ENCODE results near the gene ACYP2.

Gene ACYP2

DNA sequence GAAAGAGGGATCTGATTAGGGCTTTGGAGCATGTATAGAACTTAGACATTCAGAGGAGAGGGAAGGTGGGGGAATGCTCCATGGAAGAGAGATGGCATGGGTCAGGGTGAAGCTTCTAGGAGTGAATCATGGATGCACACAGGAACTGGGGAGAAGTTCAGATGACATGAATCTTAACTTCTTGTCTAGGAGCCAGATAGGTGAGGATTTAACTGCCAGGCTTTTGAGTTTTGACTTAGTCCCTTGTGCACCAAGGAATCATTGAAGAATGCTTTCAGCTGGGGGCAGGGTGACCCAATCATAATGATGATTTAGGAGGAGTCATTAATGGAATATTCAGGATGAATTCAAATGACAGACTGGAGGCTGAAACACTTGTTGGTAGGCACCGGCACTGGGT is 48.7 kb downstream of the ACYP2 start:
- no peak for DNase-seq

- DNase-seq = no peak
Measured at GRCh38 chr2:54166121-54166773, 50.8 kb downstream of the ACYP2 start.

DNA sequence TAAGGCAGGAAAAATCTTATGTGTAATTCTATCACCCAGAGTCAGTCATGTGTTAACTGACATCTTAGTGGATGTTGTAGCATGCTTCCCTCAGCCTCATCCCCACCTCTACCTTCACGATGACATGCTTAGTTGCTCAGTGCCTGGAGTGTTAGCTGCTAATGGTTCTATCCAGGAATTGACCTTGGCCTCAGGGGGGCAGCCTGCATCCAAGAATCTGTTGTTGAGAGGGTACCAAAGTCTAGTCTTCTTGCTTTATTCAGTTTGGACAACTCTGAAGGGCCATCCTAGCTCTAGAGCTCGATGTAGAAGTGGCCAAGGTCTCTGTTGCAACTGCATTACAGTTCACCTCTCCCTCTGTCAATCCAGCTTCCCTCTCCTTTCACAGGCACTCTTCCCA is 61.2 kb downstream of the ACYP2 start:
- no peak for DNase-seq

DNA sequence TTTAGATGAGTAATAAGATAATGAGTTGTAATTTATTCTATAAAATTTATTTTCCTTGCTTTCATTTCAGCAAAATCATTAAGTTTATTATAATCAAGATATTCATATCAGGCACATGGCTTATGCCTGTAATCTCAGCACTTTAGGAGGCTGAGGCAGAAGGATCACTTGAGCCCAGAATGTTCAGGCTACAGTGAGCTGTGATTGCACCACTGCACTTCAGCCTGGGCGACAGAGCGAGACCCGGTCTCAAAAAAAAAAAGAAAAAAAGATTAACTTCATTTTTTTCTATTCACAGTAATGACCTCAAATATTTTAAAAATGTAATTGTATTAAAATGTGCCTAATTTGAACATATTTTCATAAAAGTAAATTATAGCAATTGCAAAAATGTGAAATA is 67.9 kb downstream of the ACYP2 start:
- DNase-seq = no peak

- no peak for DNase-seq
Measured at GRCh38 chr2:54183972-54184371, 68.6 kb downstream of the ACYP2 start.

GRCh38 chr2:54185105-54185504 is 69.7 kb downstream of the ACYP2 start:
- no peak for DNase-seq

DNA sequence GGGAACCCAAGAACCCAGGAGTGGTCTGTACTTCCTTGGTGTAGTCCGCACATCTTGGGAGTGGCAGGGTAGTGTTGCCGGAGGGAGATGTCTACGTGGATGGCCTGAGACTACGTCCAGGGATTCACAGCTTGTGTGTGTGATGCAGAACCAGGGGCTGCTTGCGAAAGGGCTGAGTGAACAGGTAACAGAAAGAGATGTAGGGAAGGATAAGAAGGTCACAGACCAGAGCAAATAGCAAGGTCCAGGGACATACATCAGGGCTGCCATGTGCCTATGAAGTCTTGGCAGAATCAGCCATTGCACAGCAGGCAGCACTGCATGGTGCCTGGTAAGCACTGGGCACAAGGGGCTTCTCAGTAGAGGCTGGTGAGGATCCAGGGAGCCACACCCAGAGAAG is 71.9 kb downstream of the ACYP2 start:
- no peak for DNase-seq

GRCh38 chr2:54189539-54189938 is 74.1 kb downstream of the ACYP2 start:
- no peak for DNase-seq

DNA sequence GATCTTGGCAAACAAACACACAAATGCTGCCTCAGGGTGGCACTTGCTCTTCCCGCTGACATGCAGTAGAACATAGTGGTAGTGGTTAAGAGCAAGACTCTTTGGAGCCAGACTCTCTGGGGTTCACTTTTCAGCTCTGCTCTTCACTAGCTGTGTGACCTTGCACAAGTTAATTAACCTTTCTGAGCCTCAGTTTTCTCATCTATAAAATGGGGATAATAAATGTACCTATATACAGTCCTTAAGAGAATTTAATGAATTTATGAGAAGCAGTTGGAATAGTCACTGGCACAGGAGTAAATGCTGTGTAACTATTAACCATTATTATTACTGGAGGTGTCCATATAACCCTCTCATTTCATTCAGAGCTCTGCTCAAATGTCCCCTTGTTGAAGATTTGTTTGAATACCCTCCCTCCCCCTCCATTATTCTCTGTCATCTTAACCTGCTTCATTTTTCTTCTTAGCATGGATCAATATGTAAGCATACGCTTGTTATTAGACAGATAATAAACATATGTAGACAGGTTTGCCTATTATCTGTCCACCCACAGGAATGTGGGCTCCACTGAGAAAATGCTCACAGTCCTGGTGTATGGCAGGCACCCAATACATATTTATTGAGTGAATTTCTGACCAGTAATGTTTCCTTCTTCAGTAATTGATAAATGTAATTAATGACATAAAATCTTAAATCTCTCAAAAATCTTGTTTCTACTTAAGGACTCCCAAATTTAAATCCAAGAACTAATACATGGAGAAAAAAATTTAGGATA is 76.1 kb downstream of the ACYP2 start:
- no peak for DNase-seq

DNA sequence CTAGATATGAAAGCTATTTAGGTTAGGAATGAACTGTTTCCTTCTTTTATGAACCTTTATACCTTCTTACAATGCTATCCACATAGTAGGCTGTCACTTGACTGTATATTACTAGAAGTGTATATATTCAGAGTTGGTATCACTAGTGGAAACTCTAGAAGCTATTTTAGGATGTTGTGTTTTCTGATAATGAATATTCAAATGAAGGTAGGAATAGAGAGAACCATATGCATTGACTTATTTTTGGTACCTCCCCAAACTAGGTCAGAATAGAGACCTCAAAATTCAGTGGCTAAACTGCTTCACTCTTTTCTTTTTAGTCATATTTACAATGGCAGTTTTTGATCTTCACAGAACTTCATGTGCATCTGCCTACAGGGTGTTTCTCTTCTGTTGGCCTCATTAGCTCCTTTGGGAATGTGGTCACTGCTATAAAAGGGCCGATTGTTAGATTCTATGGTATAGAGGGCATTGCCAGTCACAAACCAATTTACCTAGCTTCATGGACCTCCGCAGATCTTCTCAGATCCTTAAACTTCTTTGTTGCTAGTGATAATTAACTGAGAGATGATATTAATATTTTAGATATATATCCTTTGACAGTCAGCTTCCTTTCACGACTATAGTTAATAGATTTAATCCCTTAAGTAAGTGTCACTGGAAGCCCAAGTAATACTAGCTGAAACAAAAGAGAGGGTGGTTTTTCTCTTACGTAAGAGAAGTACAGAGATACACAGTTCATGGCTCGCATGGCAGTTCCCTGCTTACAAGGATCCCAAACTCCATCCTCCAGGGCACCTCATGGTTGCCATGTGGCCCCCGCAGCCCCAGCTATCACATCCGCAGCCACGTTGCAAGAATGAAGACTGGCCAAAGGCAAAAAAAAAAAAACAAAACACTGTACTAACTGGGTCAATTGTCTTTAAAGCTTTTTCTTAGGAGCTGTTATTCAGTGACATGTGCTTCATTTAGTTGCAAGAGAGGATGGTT is 79.6 kb downstream of the ACYP2 start:
- no peak for DNase-seq

GRCh38 chr2:54196646-54197045 is 81.2 kb downstream of the ACYP2 start:
- no peak for DNase-seq

- no peak for DNase-seq
Measured at GRCh38 chr2:54204476-54204875, 89.1 kb downstream of the ACYP2 start.

GRCh38 chr2:54206596-54206995 is 91.2 kb downstream of the ACYP2 start:
- no peak for DNase-seq

GRCh38 chr2:54207666-54208195 is 92.3 kb downstream of the ACYP2 start:
- no peak for DNase-seq

DNA sequence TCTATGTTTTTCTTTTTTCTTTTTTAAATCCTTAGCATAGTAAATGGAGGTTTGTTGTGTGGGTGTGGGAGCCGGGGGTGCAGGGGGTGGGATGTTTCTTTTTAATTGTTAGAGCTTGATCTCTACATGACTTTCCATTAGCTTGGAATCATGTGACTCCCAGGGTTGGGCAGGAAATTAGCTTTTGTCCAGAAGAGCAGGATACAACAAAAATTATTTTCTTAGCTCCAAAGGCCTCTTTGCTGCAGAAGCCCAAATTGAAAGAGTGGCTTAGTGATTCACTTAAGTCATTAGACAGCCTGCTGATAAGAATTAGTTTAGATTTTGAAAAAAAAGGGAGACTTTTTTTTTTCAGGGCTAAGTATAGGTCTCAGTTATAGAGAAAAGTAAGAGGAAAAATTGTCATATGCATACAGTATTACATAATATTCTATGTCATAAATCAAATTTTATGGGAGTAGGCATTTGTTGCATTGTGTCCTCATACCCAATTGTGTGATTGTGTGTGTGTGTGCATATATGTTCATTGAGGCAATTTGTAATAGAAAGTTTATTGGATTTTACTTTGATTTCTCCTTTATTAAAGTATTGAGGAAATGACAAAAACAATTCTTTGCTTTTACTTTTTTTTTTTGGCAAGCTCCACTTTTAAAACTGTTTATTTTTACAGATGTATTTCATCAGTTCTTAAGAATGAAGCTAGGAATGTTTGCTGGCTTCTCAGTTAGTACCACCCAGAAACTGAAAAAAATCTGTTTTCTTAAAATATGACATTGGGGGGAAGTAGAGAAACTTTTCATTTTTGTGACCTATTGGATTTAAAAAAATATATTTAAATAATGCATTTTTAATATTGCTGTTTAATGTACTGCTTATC is 93.2 kb downstream of the ACYP2 start:
- no peak for DNase-seq

- no peak for DNase-seq
Measured at GRCh38 chr2:54209379-54209778, 94.0 kb downstream of the ACYP2 start.

DNA sequence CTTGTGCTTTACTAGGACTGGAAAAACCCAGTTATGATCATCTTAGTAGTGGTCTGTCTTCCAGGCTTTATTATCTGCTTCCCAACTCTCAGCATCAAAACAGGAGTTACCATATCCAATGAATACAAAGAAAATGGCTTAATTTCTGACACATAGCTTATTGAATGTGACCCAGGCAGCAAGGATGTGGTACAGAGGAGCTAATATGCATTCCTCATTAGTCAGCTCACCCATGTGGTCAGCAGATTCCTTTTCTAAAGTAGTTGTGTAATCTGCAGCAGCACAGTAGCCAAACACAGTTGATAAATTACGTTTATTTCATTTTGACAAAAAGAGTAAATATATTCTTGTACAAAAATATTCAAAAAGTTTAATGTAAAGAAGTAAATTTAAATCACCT is 97.0 kb downstream of the ACYP2 start:
- DNase-seq = no peak

DNA sequence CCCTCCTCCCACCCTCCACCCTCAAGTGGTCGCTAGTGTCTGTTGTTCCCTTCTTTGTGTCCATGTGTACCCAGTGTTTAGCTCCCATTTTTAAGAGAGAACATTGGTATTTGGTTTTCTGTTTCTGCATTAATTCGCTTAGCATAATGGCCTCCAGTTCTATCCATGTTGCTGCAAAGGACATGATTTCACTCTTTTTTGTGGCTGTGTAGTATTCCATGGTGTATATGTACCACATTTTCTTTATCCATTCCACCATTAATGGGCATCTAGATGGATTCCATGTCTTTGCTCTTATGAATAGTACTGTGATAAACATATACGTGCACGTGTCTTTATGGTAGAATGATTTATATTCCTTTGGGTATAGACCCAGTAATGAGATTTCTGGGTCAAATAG is 97.7 kb downstream of the ACYP2 start:
- DNase-seq = no peak

GRCh38 chr2:54224997-54225396 is 109.6 kb downstream of the ACYP2 start:
- DNase-seq = no peak

DNA sequence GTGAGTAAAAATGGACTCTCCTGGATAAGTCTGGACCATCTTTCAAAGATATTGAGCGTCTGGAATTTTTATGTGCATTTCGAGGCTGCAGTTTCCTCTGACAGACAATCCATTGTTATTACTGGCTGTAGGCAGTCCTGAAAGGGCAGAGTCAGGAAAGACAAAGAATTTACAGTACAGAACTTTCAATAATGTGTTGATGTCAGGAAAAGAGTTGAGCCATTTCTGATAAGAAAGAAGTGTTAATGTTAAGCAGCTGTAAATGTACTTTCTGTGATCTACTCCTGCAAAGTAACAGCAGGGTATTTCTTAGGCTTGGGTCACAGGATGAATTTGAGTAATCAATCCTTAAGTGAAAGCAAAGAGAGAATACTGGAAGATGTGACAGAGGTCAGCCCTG is 110.8 kb downstream of the ACYP2 start:
- no peak for DNase-seq

GRCh38 chr2:54227798-54228197 is 112.4 kb downstream of the ACYP2 start:
- no peak for DNase-seq

DNA sequence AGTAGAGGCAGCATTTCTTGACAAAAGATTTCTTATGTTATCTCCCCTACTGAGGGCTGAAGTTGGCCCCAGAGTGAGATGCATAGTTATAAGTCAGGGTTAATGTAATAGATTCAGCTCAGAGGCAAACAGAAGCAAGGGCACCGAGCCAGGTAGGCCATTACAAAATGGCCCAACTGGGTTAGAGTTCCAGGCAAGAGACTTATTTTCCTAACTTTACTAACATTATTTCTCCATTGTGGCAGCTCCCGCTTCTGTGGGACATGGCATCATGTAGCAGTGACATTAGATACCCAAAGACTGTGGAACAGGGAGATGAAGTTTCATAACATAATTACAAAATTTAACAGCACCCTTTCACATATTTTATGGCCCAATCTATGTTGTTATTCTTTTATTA is 113.5 kb downstream of the ACYP2 start:
- no peak for DNase-seq
